SK-N-SH (cell line): ENCODE measurements around the gene CTNNA3. TPM values are rescaled to one million over a fixed set of nuclear protein-coding genes. Genes with fewer than 3 reads are reported as not detected.

Experiments
- CTCF ChIA-PET: fragments of 300-600, 350-600 bp; formaldehyde crosslinking; extraction: SDS; loops from one replicate; lab custom pipeline; 2021; lab: Yijun Ruan, JAX
- POLR2A ChIA-PET: fragments of 350-600 bp; sonication (Branson Sonifier 250); formaldehyde crosslinking; extraction: SDS; loops from one replicate; lab custom pipeline; 2020; ENCODE audit warnings: antibody characterized with exemption, inconsistent platforms; lab: Yijun Ruan, JAX
- DNase-seq: peaks from one replicate; pipeline ENCODE4 v3.0.0; 2012
- H2AFZ ChIP-seq: fragments of 200-600 bp; sonication (generic); 2 replicates; pipeline ENCODE4 v1.8.1; 2016; ENCODE audit warnings: antibody characterized with exemption, mild to moderate bottlenecking, low read depth
- H3F3A ChIP-seq: fragments of 200-600 bp; sonication (generic); replicated peaks from 2 replicates; pipeline ENCODE3; 2016; ENCODE audit warnings: antibody characterized with exemption, mild to moderate bottlenecking; ENCODE audit not compliant: insufficient read depth
- H3K27ac ChIP-seq, 2 experiments: fragments of 200-500 bp in 1 of 2; fragments of 200-600 bp in 1 of 2; sonication (Bioruptor generic) in 1 of 2; sonication (generic), shearing (Covaris generic) in 1 of 2; 2 replicates each; pipeline versions ENCODE4 v1.5.1 to v1.6.1; 2014 to 2016; ENCODE audit warnings: low read depth in 2 of 2, inconsistent platforms in 1 of 2, low read length in 1 of 2, mild to moderate bottlenecking in 1 of 2, mixed read lengths in 1 of 2
- H3K27me3 ChIP-seq: fragments of 200-600 bp; sonication (generic), shearing (Covaris generic); 2 replicates; pipeline ENCODE4 v1.6.1; 2016; ENCODE audit warnings: mixed run types; ENCODE audit not compliant: insufficient read depth
- H3K36me3 ChIP-seq, 2 experiments: fragments of 200-500 bp in 1 of 2; fragments of 200-600 bp in 1 of 2; sonication (Bioruptor generic) in 1 of 2; sonication (generic) in 1 of 2; replicated peaks in 1 of 2; 2 replicates each; pipeline versions ENCODE3 to v1.5.1; 2014 to 2016; ENCODE audit warnings: low read length in 1 of 2, mild to moderate bottlenecking in 1 of 2; ENCODE audit not compliant: insufficient read depth in 2 of 2, control insufficient read depth in 1 of 2
- H3K4me1 ChIP-seq, 2 experiments: fragments of 200-500 bp in 1 of 2; fragments of 200-600 bp in 1 of 2; sonication (Bioruptor generic) in 1 of 2; sonication (generic), shearing (Covaris generic) in 1 of 2; 2 replicates each; pipeline versions ENCODE4 v1.5.1 to v1.6.1; 2014 to 2016; ENCODE audit warnings: low read depth in 1 of 2, low read length in 1 of 2, mixed run types in 1 of 2; ENCODE audit not compliant: insufficient read depth in 2 of 2, control insufficient read depth in 1 of 2
- H3K4me2 ChIP-seq: fragments of 200-600 bp; sonication (generic), shearing (Covaris generic); 2 replicates; pipeline ENCODE4 v1.6.1; 2017; ENCODE audit warnings: mixed run types
- H3K4me3 ChIP-seq, 2 experiments: fragments of 200-500 bp in 1 of 2; fragments of 200-600 bp in 1 of 2; sonication (Bioruptor generic) in 1 of 2; sonication (generic), shearing (Covaris generic) in 1 of 2; 2 replicates each; pipeline versions ENCODE4 v1.5.1 to v1.8.1; 2014 to 2016; ENCODE audit warnings: low read depth in 2 of 2, inconsistent platforms in 1 of 2, low read length in 1 of 2, mild to moderate bottlenecking in 1 of 2, mixed read lengths in 1 of 2, moderate library complexity in 1 of 2
- H3K79me2 ChIP-seq: fragments of 200-600 bp; sonication (generic); 2 replicates; pipeline ENCODE4 v1.8.1; 2017; ENCODE audit warnings: mild to moderate bottlenecking; ENCODE audit not compliant: insufficient read depth
- H3K9ac ChIP-seq: fragments of 200-600 bp; sonication (generic); 2 replicates; pipeline ENCODE4 v1.6.1; 2017; ENCODE audit warnings: mixed run types
- H3K9me2 ChIP-seq: fragments of 200-600 bp; sonication (generic); 2 replicates; pipeline ENCODE4 v1.6.1; 2017; ENCODE audit warnings: mixed run types
- H3K9me3 ChIP-seq: fragments of 200-600 bp; sonication (generic); 2 replicates; pipeline ENCODE4 v1.6.1; 2017; ENCODE audit warnings: mixed run types, mild to moderate bottlenecking, moderate library complexity
- H4K20me1 ChIP-seq: fragments of 200-600 bp; sonication (generic); 2 replicates; pipeline ENCODE4 v1.6.1; 2017; ENCODE audit warnings: mild to moderate bottlenecking, mixed run types; ENCODE audit not compliant: insufficient read depth
- ELF1 ChIP-seq: IDR thresholded peaks from 2 replicates; pipeline ENCODE4 v1.4.0; 2012
- FOXJ3 ChIP-seq: sonication (generic); formaldehyde crosslinking; IDR thresholded peaks from 2 replicates; pipeline ENCODE4 v1.5.1; 2020; ENCODE audit warnings: mild to moderate bottlenecking, missing genetic modification reagents
- FOXM1 ChIP-seq: IDR thresholded peaks from 2 replicates; pipeline ENCODE4 v1.4.0; 2012; ENCODE audit warnings: low read depth, mild to moderate bottlenecking
- GABPA ChIP-seq: IDR thresholded peaks from 2 replicates; pipeline ENCODE4 v1.4.0; 2012; ENCODE audit warnings: low read depth, mild to moderate bottlenecking
- GATA2 ChIP-seq: sonication (generic); formaldehyde crosslinking; IDR thresholded peaks from 2 replicates; pipeline ENCODE4 v1.5.0; 2020; ENCODE audit warnings: mild to moderate bottlenecking, missing genetic modification reagents
- JUND ChIP-seq: IDR thresholded peaks from 2 replicates; pipeline ENCODE4 v1.4.0; 2012
- MEF2A ChIP-seq: IDR thresholded peaks from 2 replicates; pipeline ENCODE4 v1.4.0; 2012; ENCODE audit warnings: low read depth, borderline replicate concordance
- NRF1 ChIP-seq: IDR thresholded peaks from 2 replicates; pipeline ENCODE4 v1.6.1; 2012; ENCODE audit warnings: low read depth, mild to moderate bottlenecking, low read length
- RAD21 ChIP-seq: IDR thresholded peaks from 2 replicates; pipeline ENCODE4 v1.6.1; 2012; ENCODE audit warnings: mild to moderate bottlenecking, low read length
- RCOR1 ChIP-seq: fragments of 150-350 bp; IDR thresholded peaks from 2 replicates; pipeline ENCODE4 v1.6.1; 2017; ENCODE audit warnings: antibody characterized with exemption, low read length
- RFX5 ChIP-seq: IDR thresholded peaks from 2 replicates; pipeline ENCODE4 v1.6.1; 2012; ENCODE audit warnings: mild to moderate bottlenecking, improper control_type of control experiment, low read length
- RXRA ChIP-seq: IDR thresholded peaks from 2 replicates; pipeline ENCODE4 v1.4.0; 2012; ENCODE audit warnings: low read depth, mild to moderate bottlenecking, borderline replicate concordance
- SMC3 ChIP-seq: IDR thresholded peaks from 2 replicates; pipeline ENCODE4 v1.6.1; 2012; ENCODE audit warnings: low read depth, low read length, improper control_type of control experiment
- TAF1 ChIP-seq: IDR thresholded peaks from 2 replicates; pipeline ENCODE4 v1.6.1; 2012; ENCODE audit warnings: low read depth, mild to moderate bottlenecking, low read length, moderate library complexity, borderline replicate concordance
- TEAD4 ChIP-seq: IDR thresholded peaks from 2 replicates; pipeline ENCODE4 v1.4.0; 2012; ENCODE audit warnings: mild to moderate bottlenecking, borderline replicate concordance; ENCODE audit not compliant: insufficient read depth
- WGBS: methylation state at CpG from one replicate; pipeline ENCODE4 v1.1.6; 2017; ENCODE audit warnings: low lambda C conversion rate; 5-methylcytosine and 5-hydroxymethylcytosine counted together
- polyA plus RNA-seq, 3 experiments: library from polyadenylated mRNA; depleted of rRNA; stranded (reverse); fragments of >200 nt; gene quantifications; 2 replicates each; pipeline ENCODE4 v1.2.3, GENCODE V29; 2012
- TF ChIP-seq, protein P1 (sequence below): fragments of 200-600 bp; sonication (generic); IDR thresholded peaks from 2 replicates; pipeline ENCODE4 v1.6.1; 2017; ENCODE audit warnings: antibody characterized with exemption, mild to moderate bottlenecking, moderate library complexity
- TF ChIP-seq, protein P2 (sequence below): IDR thresholded peaks from 2 replicates; pipeline ENCODE4 v1.4.0; 2012; ENCODE audit warnings: low read depth, borderline replicate concordance
- TF ChIP-seq, protein P3 (sequence below): IDR thresholded peaks from 2 replicates; pipeline ENCODE4 v1.6.1; 2012; ENCODE audit warnings: mild to moderate bottlenecking, low read depth, low read length, moderate library complexity
- TF ChIP-seq, protein P4 (sequence below): fragments of 150-350 bp; IDR thresholded peaks from 2 replicates; pipeline ENCODE4 v1.6.1; 2016; ENCODE audit warnings: mild to moderate bottlenecking, low read depth, low read length
- TF ChIP-seq, protein P5 (sequence below): IDR thresholded peaks from 2 replicates; pipeline ENCODE4; 2012

The CTNNA3 gene
- polyA plus RNA-seq, 1 of the 3 experiments (the other 2 are of a cell fraction), result not detected

DNA sequence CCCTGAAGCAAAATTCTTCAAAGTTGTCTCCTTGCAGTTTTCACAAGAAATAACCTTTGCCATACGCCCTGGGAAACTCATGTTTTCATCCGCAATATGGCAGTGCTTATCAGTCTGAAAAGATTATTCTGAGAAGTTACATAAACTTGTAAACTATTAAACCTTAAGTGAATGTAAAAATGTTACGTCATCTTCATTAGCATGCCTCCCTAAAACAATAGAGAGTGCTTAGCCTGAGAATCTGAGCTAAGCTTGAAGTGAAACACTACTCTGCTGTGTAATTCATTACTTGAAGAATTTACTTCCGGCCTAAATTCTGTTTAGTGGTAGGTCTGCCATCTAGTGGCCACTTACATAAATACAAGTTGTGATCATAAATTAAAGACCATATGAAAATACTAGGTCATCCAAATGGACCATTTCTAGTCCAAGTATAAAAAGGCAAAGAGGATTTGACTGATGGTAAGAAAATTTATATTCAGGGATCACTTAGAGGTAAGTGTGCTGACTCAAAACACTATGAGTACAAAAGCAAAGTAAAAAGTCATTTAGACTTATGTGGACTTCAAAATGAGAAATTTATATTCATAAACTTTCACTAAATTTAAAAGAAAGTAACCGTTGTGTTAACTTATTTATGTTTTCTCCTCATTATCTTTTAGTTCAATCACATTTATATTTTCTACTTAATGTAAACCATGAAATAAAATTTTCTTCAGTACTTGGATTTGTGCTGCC, 1515.2 kb downstream of the CTNNA3 start:
- TF ChIP-seq, protein P1, sequence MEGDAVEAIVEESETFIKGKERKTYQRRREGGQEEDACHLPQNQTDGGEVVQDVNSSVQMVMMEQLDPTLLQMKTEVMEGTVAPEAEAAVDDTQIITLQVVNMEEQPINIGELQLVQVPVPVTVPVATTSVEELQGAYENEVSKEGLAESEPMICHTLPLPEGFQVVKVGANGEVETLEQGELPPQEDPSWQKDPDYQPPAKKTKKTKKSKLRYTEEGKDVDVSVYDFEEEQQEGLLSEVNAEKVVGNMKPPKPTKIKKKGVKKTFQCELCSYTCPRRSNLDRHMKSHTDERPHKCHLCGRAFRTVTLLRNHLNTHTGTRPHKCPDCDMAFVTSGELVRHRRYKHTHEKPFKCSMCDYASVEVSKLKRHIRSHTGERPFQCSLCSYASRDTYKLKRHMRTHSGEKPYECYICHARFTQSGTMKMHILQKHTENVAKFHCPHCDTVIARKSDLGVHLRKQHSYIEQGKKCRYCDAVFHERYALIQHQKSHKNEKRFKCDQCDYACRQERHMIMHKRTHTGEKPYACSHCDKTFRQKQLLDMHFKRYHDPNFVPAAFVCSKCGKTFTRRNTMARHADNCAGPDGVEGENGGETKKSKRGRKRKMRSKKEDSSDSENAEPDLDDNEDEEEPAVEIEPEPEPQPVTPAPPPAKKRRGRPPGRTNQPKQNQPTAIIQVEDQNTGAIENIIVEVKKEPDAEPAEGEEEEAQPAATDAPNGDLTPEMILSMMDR, result peak; percentile 77
- no peak for TF ChIP-seq FOXM1
- no peak for TF ChIP-seq RXRA
- TF ChIP-seq RAD21, result peak; percentile 76
- TF ChIP-seq JUND, result no peak
- no peak for TF ChIP-seq NRF1
- TF ChIP-seq RCOR1, result no peak
- TF ChIP-seq TAF1, result no peak
- no peak for TF ChIP-seq MEF2A
- TF ChIP-seq, protein P2, sequence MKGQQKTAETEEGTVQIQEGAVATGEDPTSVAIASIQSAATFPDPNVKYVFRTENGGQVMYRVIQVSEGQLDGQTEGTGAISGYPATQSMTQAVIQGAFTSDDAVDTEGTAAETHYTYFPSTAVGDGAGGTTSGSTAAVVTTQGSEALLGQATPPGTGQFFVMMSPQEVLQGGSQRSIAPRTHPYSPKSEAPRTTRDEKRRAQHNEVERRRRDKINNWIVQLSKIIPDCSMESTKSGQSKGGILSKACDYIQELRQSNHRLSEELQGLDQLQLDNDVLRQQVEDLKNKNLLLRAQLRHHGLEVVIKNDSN, result no peak
- TF ChIP-seq FOXJ3 (CRISPR knock-in tag), result no peak
- TF ChIP-seq, protein P3, sequence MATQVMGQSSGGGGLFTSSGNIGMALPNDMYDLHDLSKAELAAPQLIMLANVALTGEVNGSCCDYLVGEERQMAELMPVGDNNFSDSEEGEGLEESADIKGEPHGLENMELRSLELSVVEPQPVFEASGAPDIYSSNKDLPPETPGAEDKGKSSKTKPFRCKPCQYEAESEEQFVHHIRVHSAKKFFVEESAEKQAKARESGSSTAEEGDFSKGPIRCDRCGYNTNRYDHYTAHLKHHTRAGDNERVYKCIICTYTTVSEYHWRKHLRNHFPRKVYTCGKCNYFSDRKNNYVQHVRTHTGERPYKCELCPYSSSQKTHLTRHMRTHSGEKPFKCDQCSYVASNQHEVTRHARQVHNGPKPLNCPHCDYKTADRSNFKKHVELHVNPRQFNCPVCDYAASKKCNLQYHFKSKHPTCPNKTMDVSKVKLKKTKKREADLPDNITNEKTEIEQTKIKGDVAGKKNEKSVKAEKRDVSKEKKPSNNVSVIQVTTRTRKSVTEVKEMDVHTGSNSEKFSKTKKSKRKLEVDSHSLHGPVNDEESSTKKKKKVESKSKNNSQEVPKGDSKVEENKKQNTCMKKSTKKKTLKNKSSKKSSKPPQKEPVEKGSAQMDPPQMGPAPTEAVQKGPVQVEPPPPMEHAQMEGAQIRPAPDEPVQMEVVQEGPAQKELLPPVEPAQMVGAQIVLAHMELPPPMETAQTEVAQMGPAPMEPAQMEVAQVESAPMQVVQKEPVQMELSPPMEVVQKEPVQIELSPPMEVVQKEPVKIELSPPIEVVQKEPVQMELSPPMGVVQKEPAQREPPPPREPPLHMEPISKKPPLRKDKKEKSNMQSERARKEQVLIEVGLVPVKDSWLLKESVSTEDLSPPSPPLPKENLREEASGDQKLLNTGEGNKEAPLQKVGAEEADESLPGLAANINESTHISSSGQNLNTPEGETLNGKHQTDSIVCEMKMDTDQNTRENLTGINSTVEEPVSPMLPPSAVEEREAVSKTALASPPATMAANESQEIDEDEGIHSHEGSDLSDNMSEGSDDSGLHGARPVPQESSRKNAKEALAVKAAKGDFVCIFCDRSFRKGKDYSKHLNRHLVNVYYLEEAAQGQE, result no peak
- TF ChIP-seq TEAD4, result no peak
- no peak for TF ChIP-seq RFX5
- no peak for TF ChIP-seq GABPA
- peak; percentile 51; the same call in 1 of the 2 replicates for TF ChIP-seq ELF1
- TF ChIP-seq, protein P4, sequence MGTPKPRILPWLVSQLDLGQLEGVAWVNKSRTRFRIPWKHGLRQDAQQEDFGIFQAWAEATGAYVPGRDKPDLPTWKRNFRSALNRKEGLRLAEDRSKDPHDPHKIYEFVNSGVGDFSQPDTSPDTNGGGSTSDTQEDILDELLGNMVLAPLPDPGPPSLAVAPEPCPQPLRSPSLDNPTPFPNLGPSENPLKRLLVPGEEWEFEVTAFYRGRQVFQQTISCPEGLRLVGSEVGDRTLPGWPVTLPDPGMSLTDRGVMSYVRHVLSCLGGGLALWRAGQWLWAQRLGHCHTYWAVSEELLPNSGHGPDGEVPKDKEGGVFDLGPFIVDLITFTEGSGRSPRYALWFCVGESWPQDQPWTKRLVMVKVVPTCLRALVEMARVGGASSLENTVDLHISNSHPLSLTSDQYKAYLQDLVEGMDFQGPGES, result no peak
- no peak for TF ChIP-seq GATA2 (CRISPR knock-in tag)
- peak; percentile 57 for TF ChIP-seq SMC3
- TF ChIP-seq, protein P5, sequence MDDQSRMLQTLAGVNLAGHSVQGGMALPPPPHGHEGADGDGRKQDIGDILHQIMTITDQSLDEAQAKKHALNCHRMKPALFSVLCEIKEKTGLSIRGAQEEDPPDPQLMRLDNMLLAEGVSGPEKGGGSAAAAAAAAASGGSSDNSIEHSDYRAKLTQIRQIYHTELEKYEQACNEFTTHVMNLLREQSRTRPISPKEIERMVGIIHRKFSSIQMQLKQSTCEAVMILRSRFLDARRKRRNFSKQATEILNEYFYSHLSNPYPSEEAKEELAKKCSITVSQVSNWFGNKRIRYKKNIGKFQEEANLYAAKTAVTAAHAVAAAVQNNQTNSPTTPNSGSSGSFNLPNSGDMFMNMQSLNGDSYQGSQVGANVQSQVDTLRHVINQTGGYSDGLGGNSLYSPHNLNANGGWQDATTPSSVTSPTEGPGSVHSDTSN, result no peak
- H2AFZ ChIP-seq, result no peak overlapping the region
- CTCF ChIA-PET, result interaction anchor here (0.7 to 1.5 kb wide), 6 partner anchors 9 to 1754 kb away, joined by 3 to 5 read pairs (median 3); no protein-coding TSS in a partner anchor
- no peaks in the 10 kb centered on the region for H3K4me1 ChIP-seq
- no peaks in the 10 kb centered on the region for H3K9me2 ChIP-seq
- 43% methylated on average over 5 of the region's 5 CpGs for WGBS
- no peak overlapping the region for H3K4me3 ChIP-seq
- DNase-seq, result peak; percentile 47
- no peak overlapping the region for H3K9ac ChIP-seq
- H3K9me3 ChIP-seq, result no peaks in the 10 kb centered on the region
- no peaks in the 10 kb centered on the region for H3K36me3 ChIP-seq
- H3F3A ChIP-seq, result no peaks in the 10 kb centered on the region
- POLR2A ChIA-PET, result no interaction called here
- no peaks in the 10 kb centered on the region for H3K79me2 ChIP-seq
- H3K27ac ChIP-seq, result no peak overlapping the region
- H3K4me2 ChIP-seq, result no peak overlapping the region
- H3K27me3 ChIP-seq, result no peaks in the 10 kb centered on the region
- no peaks in the 10 kb centered on the region for H4K20me1 ChIP-seq
